Astrocyte of the cerebellum (primary cell): ENCODE data around the gene SMIM27.
"Not testable (repeated sequence)": the region's sequence is repeated elsewhere in the genome, so short reads cannot be mapped to it uniquely, and the experiment has no call there.

Experiments used
- DNase-seq: peaks from one replicate; pipeline ENCODE4 v3.0.0-alpha.2; 2011; ENCODE audit warnings: low read depth
- H3K4me3 ChIP-seq: 2 replicates; pipeline ENCODE4 v1.5.1; 2011; ENCODE audit warnings: mild to moderate bottlenecking, low read depth, low read length, moderate library complexity
- in situ Hi-C: cut with HindIII; loops from 2 replicates; pipeline ENCODE4 v1.10.0; 2017; ENCODE audit warnings: low sequenced_read_pairs
- TF ChIP-seq, protein P1 (sequence below): IDR thresholded peaks from 2 replicates; pipeline ENCODE4 v1.5.1; 2012; ENCODE audit warnings: low read length, low read depth, moderate library complexity, mild to moderate bottlenecking; ENCODE audit errors: missing control alignments

SMIM27 gene

DNA sequence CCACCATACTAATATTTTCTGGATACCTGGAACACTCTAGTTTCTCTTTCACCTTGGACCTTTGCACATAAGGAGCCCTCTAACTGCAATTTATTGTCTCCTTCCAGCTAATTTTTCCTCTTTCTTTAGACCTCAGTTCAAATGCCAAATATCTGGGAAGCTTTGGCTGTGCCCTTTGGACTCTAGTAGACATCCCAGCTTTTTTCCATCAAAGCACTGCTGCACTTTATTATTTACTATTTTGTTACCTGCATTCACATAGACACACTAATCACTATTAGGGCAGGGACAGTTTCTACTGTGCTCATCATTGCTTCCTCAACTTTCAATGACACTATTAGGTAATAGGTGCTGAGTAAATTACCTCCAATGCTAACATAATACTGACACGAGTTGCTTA is 28.2 kb upstream of the SMIM27 start:
- DNase-seq, result no peak
- TF ChIP-seq, protein P1, sequence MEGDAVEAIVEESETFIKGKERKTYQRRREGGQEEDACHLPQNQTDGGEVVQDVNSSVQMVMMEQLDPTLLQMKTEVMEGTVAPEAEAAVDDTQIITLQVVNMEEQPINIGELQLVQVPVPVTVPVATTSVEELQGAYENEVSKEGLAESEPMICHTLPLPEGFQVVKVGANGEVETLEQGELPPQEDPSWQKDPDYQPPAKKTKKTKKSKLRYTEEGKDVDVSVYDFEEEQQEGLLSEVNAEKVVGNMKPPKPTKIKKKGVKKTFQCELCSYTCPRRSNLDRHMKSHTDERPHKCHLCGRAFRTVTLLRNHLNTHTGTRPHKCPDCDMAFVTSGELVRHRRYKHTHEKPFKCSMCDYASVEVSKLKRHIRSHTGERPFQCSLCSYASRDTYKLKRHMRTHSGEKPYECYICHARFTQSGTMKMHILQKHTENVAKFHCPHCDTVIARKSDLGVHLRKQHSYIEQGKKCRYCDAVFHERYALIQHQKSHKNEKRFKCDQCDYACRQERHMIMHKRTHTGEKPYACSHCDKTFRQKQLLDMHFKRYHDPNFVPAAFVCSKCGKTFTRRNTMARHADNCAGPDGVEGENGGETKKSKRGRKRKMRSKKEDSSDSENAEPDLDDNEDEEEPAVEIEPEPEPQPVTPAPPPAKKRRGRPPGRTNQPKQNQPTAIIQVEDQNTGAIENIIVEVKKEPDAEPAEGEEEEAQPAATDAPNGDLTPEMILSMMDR, result no peak
- no peak overlapping the region for H3K4me3 ChIP-seq
- in situ Hi-C loops, result no loop called here

DNA sequence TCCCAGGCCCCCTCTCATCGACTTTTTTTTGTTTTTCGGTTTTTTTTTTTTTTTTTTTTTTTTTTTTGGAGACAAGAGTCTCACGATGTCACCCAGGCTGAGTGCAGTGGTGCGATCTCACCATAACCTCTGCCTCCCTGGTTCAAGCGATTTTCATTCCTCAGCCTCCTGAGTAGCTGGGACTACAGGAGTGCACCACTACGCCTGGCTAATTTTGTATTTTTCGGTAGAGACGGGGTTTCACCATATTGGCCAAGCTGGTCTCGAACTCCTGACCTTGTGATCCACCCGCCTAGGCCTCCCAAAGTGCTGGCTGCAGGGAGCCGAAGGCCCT is 27.6 kb upstream of the SMIM27 start:
- DNase-seq, in situ Hi-C loops: not testable (repeated sequence)
- peak overlapping the region; percentile 65 for H3K4me3 ChIP-seq

- DNase-seq, result no peak
- H3K4me3 ChIP-seq, result peak overlapping the region; percentile 65
- TF ChIP-seq, protein P1, result no peak
- in situ Hi-C loops, result no loop called here
Measured at GRCh38 chr9:32524892-32525708, 27.0 kb upstream of the SMIM27 start.

- in situ Hi-C loops, result no loop called here
- H3K4me3 ChIP-seq, result peak overlapping the region; percentile 65
- TF ChIP-seq, protein P1, result no peak
- DNase-seq, result no peak
Measured at GRCh38 chr9:32525709-32526030, 26.5 kb upstream of the SMIM27 start.

GRCh38 chr9:32526041-32526706 is 26.0 kb upstream of the SMIM27 start, which contains the start of gene RIGI:
Gene RIGI, minus strand, starts transcription at chr9:32526196. Its CDS starts 30 bp downstream, at chr9:32526166.
- TF ChIP-seq, protein P1, result peak; percentile 48
- in situ Hi-C loops, result no loop called here
- H3K4me3 ChIP-seq, result peak within 1 kb of the TSS; percentile 65
- DNase-seq, result peak; percentile 85

GRCh38 chr9:32526707-32527048 is 25.4 kb upstream of the SMIM27 start:
- H3K4me3 ChIP-seq, result peak overlapping the region; percentile 65
- DNase-seq, result no peak
- TF ChIP-seq, protein P1, result no peak
- in situ Hi-C loops, result no loop called here

- TF ChIP-seq, protein P1, result no peak
- no peak for DNase-seq
- no peak overlapping the region for H3K4me3 ChIP-seq
- in situ Hi-C loops, result no loop called here
Measured at GRCh38 chr9:32533336-32533735, 18.8 kb upstream of the SMIM27 start.
